Psoas muscle (tissue), 8 donors: ENCODE data around the gene ZNF853. TPM values are rescaled to one million over a fixed set of nuclear protein-coding genes. Genes with fewer than 3 reads are reported as not detected.
A peak's percentile ranks its signal among the peaks of the same experiment; 100 is the strongest.

ENCODE experiments used
- ATAC-seq, 4 donors: fragments of 200-7000 bp; cut with Tn5 transposase; one replicate each; pipeline ENCODE4 v1.9.1; 2020; ENCODE audit warnings: moderate library complexity in 3 of 4, mild to moderate bottlenecking in 2 of 4
- DNase-seq, 2 donors: peaks; one replicate each; pipeline ENCODE4 v3.0.0-alpha.2; 2020
- H3K27ac ChIP-seq: fragments of 200-600 bp; one replicate; pipeline ENCODE4 v1.8.0; 2022
- H3K27me3 ChIP-seq, 3 donors: fragments of 200-600 bp in 1 of 3; one replicate each; pipeline versions ENCODE4 v1.6.1 to v1.8.0; 2013 to 2022; ENCODE audit warnings: low read length in 2 of 3, mild to moderate bottlenecking in 2 of 3, moderate library complexity in 1 of 3; ENCODE audit not compliant: insufficient read depth in 3 of 3
- H3K36me3 ChIP-seq, 2 donors: fragments of 200-600 bp in 1 of 2; one replicate each; pipeline versions ENCODE4 v1.6.1 to v1.8.0; 2013 to 2022; ENCODE audit warnings: low read depth in 1 of 2, mild to moderate bottlenecking in 1 of 2, moderate library complexity in 1 of 2; ENCODE audit not compliant: insufficient read depth in 1 of 2
- H3K4me1 ChIP-seq: fragments of 200-600 bp; one replicate; pipeline ENCODE4 v1.8.0; 2022
- H3K4me3 ChIP-seq: fragments of 200-600 bp; one replicate; pipeline ENCODE4 v1.8.0; 2022; ENCODE audit warnings: mild to moderate bottlenecking
- H3K9me3 ChIP-seq: fragments of 200-600 bp; one replicate; pipeline ENCODE4 v1.8.0; 2022
- WGBS, 3 donors: extraction: QIAGEN DNeasy Blood & Tissue Kit; methylation state at CpG; one replicate each; pipeline versions ENCODE4 v1.1.6 to v1.1.7; 2013; 5-methylcytosine and 5-hydroxymethylcytosine counted together
- intact Hi-C, 2 donors: fragments of 100-400 bp; cut with DNase I; formaldehyde crosslinking; loops; one replicate each; pipeline versions ENCODE4 v1.11.0 to v1.14.2; 2022
- polyA plus RNA-seq, 3 donors: library from polyadenylated mRNA; stranded (reverse); fragments of 200-250 nt; gene quantifications; one replicate each; pipeline ENCODE4 v1.2.3, GENCODE V29; 2013
- total RNA-seq, 4 donors: library from RNA; stranded (reverse); fragmentation: NEBNext Ultra II Directional in 2 of 4; extraction: Animal tissue kit (Norgen Biotek cat#: 25700) in 2 of 4; gene quantifications; one replicate each; pipeline versions ENCODE4 v1.2.1 to v1.2.4, GENCODE V29; 2021 to 2023
- TF ChIP-seq, protein P1 (sequence below): fragments of 200-600 bp; IDR thresholded peaks from one replicate; pipeline ENCODE4 v1.8.0; 2022; ENCODE audit warnings: antibody characterized with exemption
- donor health status: healthy with polysubstance abuse.
- donor health status: DM: no; HTN: no; CAD: no; lungs with moderate emphysema.
- donor health status: Bipolar disorder and iron deficiency.
- donor health status: healthy.
- donor health status: DM: yes; HTN: yes; CAD: no.
- donor health status: DM: no; HTN: no; CAD: no.
- donor health status: DM: no; HTN: no; CAD: no.
- donor health status: DM: yes; HTN: yes; CAD: no.

The ZNF853 gene
- total and polyA plus RNA-seq, 7 donors: 4.4 to 10.5 (median 7.8) TPM

DNA sequence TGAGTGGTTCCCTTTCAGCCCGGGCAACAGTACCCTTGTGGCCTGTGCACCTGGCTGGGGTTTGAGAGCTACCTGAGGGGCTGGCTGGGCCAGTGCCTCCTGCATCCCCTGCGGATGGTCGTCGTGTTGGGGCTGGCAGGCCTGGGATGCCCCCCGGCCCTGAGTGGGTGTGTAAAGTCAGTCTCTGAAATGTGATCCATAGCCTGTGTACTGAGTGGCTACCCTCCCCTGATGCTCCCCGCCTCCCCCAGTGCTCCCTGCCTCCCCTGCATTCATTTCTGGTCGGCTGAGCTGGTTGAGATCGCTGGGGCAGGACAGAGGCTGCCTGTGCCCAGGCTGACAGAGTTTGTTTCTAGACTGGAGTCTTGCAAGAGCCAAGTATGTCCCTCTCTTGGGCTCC lies 31.1 kb downstream of the ZNF853 start:
- TF ChIP-seq, protein P1, sequence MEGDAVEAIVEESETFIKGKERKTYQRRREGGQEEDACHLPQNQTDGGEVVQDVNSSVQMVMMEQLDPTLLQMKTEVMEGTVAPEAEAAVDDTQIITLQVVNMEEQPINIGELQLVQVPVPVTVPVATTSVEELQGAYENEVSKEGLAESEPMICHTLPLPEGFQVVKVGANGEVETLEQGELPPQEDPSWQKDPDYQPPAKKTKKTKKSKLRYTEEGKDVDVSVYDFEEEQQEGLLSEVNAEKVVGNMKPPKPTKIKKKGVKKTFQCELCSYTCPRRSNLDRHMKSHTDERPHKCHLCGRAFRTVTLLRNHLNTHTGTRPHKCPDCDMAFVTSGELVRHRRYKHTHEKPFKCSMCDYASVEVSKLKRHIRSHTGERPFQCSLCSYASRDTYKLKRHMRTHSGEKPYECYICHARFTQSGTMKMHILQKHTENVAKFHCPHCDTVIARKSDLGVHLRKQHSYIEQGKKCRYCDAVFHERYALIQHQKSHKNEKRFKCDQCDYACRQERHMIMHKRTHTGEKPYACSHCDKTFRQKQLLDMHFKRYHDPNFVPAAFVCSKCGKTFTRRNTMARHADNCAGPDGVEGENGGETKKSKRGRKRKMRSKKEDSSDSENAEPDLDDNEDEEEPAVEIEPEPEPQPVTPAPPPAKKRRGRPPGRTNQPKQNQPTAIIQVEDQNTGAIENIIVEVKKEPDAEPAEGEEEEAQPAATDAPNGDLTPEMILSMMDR: no peak
- Histone ChIP-seq H3K4me3 (no peak overlapping the region), H3K36me3 (peaks cover 7 to 88% of the 10 kb centered on the region in 2 donors), H3K27me3 (no peaks in the 10 kb centered on the region), H3K9me3 (no peaks in the 10 kb centered on the region), H3K27ac (no peak overlapping the region), H3K4me1 (no peaks in the 10 kb centered on the region)
- no peak for DNase-seq
- 65 to 74% (median 74%) methylated on average over 8 of the region's 8 CpGs for WGBS, 3 donors
- ATAC-seq: no peak
- intact Hi-C loops: loop anchor here in 1 of 2 donors (10.0 kb wide), 1 partner anchor 78 kb away; no protein-coding TSS in a partner anchor

DNA sequence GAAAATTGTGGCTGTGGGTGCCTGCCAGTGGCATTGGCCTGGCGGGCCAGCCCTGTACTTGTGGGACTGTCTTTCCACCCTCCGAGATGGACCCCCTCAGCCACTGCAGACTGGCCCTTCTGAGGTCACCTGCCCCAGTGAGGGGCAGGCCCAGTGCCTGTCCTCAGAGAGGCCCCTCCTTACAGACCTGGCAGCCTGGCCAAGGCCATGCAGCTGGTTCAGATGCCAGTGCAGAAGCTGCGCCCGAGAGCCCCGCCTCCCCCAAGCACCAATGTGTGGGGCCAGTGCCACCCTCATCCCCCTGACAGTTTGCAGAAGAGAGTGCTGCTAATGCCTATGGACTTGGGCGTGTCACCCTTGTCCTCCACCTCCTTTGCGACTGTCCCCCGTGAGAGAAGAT lies 31.7 kb downstream of the ZNF853 start:
- WGBS, 3 donors: 48 to 63% (median 53%) methylated on average over 8 of the region's 8 CpGs
- Histone ChIP-seq H3K27ac (no peak overlapping the region), H3K9me3 (no peaks in the 10 kb centered on the region), H3K4me1 (no peaks in the 10 kb centered on the region), H3K36me3 (peaks cover 8 to 88% of the 10 kb centered on the region in 2 donors), H3K27me3 (no peaks in the 10 kb centered on the region), H3K4me3 (no peak overlapping the region)
- DNase-seq (no peak), ATAC-seq (peak in 3 of 4 donors; percentile 23 to 39 (median 30))
- intact Hi-C loops: loop anchor here in 1 of 2 donors (10.0 kb wide), 1 partner anchor 78 kb away; no protein-coding TSS in a partner anchor
- TF ChIP-seq, protein P1: no peak

DNA sequence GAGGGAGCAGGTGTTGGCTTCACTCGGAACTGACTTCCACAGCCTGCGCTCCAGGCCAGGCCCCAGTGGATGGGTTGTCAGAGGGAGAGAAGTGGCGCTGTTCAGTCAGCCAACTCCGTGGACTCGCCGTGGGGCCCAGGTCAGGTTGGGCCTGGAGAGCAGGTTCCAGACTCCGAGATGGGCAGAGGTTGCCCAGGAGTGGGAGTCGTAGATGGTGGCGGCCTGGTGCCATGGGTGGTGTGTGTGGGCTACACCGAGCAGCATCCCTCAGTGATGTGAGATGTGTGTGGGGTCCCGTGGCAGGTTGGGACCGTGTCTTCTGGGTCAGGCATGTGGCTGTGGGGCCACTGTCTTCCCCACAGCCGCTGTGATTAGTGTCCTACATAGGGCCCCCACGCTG lies 32.1 kb downstream of the ZNF853 start:
- H3K9me3 ChIP-seq: no peaks in the 10 kb centered on the region
- ATAC-seq: no peak
- DNase-seq: no peak
- H3K4me3 ChIP-seq: no peak overlapping the region
- no peaks in the 10 kb centered on the region for H3K4me1 ChIP-seq
- intact Hi-C loops: loop anchor here in 1 of 2 donors (10.0 kb wide), 1 partner anchor 77 kb away; no protein-coding TSS in a partner anchor
- peaks cover 12 to 89% of the 10 kb centered on the region in 2 donors for H3K36me3 ChIP-seq
- H3K27ac ChIP-seq: no peak overlapping the region
- TF ChIP-seq, protein P1: no peak
- 86 to 88% (median 86%) methylated on average over 14 of the region's 14 CpGs for whole genome bisulfite sequencing, 3 donors
- no peaks in the 10 kb centered on the region for H3K27me3 ChIP-seq

DNA sequence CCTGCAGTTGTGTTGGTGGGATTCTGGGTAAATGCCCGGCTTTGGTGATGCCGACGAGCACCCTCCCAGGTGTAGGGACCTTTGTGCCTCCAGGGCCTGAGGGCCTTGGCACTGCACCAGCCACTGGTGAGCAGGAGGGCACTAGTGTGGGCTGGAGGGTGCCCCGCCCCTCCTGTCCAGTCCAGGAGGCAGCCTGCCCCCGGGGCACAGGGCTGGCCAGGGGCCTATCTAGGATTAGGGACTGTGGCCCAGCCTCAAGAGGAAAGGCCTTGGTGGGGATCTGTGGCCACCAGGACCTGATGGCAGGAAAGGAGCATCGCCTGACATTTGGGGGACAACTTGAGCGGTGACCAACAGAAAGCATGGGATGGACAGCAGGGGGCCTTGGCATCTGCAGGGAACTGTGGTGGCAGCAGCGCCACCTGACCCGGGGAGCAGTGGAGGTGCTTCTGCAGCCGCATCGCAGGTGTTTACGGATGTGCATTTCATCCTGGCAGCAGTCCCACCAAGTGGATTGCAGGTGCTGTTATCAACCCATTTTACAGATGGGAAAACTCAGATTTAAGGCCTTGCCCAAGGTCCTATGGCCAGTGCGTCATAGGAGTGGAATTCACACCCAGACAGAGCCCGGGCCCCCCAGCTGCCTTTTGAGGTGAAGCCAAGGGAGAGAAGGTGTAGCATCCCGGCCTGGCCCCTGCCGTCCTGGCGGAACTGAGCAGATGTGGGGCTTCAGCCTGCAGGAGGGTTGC lies 32.8 kb downstream of the ZNF853 start:
- intact Hi-C loops: loop anchor here in 1 of 2 donors (10.0 kb wide), 1 partner anchor 77 kb away; no protein-coding TSS in a partner anchor

More for the DNA sequence above, 32.8 kb downstream of the ZNF853 start:
- Histone ChIP-seq H3K4me3 (no peak overlapping the region), H3K4me1 (no peaks in the 10 kb centered on the region), H3K27me3 (no peaks in the 10 kb centered on the region), H3K9me3 (no peaks in the 10 kb centered on the region), H3K36me3 (peaks cover 11 to 89% of the 10 kb centered on the region in 2 donors), H3K27ac (no peak overlapping the region)
- ATAC-seq: no peak
- WGBS, 3 donors: 90 to 93% (median 92%) methylated on average over 17 of the region's 17 CpGs
- TF ChIP-seq, protein P1: no peak
- peak in 1 of 2 donors; percentile 40 for DNase-seq
